Measurements from ENCODE around the gene AADAT. TPM values are rescaled to one million over a fixed set of nuclear protein-coding genes. Genes with fewer than 3 reads are reported as not detected.

The AADAT gene
- total RNA-seq, 2 experiments from 2014 or later: not detected

GRCh38 chr4:170033999-170034398 lies 55.8 kb downstream of the AADAT start:
- Histone ChIP-seq H3K27ac (ENCODE audit: low read depth, low read length, poor library complexity, severe bottlenecking) (no peak overlapping the region), H2AFZ (ENCODE audit: low read length) (no peak overlapping the region), H3K4me2 (ENCODE audit: low read length) (no peak overlapping the region), H3K36me3 (ENCODE audit: insufficient read depth, low read length) (no peaks in the 10 kb centered on the region), H3K79me2 (ENCODE audit: insufficient read depth, low read depth, low read length) (no peaks in the 10 kb centered on the region), H3K9me3 (ENCODE audit: low read length) (no peaks in the 10 kb centered on the region), H3K4me1 (ENCODE audit: insufficient read depth, low read length, poor library complexity, severe bottlenecking) (no peaks in the 10 kb centered on the region), H3K4me3 (ENCODE audit: low read depth, low read length, poor library complexity, severe bottlenecking) (no peak overlapping the region), H3K9me2 (ENCODE audit: insufficient read depth, low read length) (no peaks in the 10 kb centered on the region), H4K20me1 (ENCODE audit: insufficient read depth, low read length) (no peaks in the 10 kb centered on the region)
- no peak for TF ChIP-seq EZH2phosphoT487 (IDR thresholded peaks at IDR 0.05; ENCODE audit: borderline replicate concordance, low read depth, low read length)
- TF ChIP-seq, protein P1, sequence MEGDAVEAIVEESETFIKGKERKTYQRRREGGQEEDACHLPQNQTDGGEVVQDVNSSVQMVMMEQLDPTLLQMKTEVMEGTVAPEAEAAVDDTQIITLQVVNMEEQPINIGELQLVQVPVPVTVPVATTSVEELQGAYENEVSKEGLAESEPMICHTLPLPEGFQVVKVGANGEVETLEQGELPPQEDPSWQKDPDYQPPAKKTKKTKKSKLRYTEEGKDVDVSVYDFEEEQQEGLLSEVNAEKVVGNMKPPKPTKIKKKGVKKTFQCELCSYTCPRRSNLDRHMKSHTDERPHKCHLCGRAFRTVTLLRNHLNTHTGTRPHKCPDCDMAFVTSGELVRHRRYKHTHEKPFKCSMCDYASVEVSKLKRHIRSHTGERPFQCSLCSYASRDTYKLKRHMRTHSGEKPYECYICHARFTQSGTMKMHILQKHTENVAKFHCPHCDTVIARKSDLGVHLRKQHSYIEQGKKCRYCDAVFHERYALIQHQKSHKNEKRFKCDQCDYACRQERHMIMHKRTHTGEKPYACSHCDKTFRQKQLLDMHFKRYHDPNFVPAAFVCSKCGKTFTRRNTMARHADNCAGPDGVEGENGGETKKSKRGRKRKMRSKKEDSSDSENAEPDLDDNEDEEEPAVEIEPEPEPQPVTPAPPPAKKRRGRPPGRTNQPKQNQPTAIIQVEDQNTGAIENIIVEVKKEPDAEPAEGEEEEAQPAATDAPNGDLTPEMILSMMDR (conservative IDR thresholded peaks at IDR 0.05; ENCODE audit: low read length): no peak
- intact Hi-C loops (cut with micrococcal nuclease; ENCODE audit: unreplicated experiment): no loop called here
- CTCF ChIA-PET (ENCODE audit: unreplicated experiment): no interaction called here
- POLR2A ChIA-PET: interaction anchor here (0.7 kb wide), 1 partner anchor 9 kb away, joined by 3 read pairs; no protein-coding TSS in a partner anchor
- no peak for DNase-seq (ENCODE audit: low spot score)
- no TSS peak for BruUV-seq (replicated peaks)

DNA sequence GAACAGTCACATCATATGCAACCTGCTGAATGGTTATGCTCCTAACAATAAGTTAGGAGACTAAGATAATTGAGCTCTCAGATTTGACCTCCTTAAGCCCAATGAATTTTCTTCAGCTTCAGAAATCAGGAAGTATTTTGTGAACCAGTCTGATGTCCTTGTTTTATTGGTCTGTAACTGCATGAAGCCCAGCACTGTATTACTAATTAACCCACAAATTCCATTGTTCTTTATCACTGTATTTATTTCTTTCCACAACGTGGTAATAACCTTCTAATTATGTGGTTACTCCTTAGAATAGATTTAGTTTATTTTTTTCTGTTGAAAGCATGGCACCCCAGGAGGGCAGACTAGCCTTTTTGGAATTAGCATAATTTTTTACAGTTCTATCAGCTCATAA lies 59.6 kb downstream of the AADAT start:
- POLR2A ChIA-PET: no interaction called here
- CTCF ChIA-PET (ENCODE audit: unreplicated experiment): no interaction called here
- H4K20me1 ChIP-seq (ENCODE audit: insufficient read depth, low read length): no peaks in the 10 kb centered on the region
- H2AFZ ChIP-seq (ENCODE audit: low read length): no peak overlapping the region
- DNase-seq (ENCODE audit: low spot score): no peak
- H3K4me1 ChIP-seq (ENCODE audit: insufficient read depth, low read length, poor library complexity, severe bottlenecking): no peaks in the 10 kb centered on the region
- H3K9me2 ChIP-seq (ENCODE audit: insufficient read depth, low read length): no peaks in the 10 kb centered on the region
- no peaks in the 10 kb centered on the region for H3K9me3 ChIP-seq (ENCODE audit: low read length)
- no peak overlapping the region for H3K4me2 ChIP-seq (ENCODE audit: low read length)
- TF ChIP-seq, protein P1 (conservative IDR thresholded peaks at IDR 0.05; ENCODE audit: low read length): no peak
- no peak for TF ChIP-seq EZH2phosphoT487 (IDR thresholded peaks at IDR 0.05; ENCODE audit: borderline replicate concordance, low read depth, low read length)
- no peak overlapping the region for H3K4me3 ChIP-seq (ENCODE audit: low read depth, low read length, poor library complexity, severe bottlenecking)
- intact Hi-C loops (cut with micrococcal nuclease; ENCODE audit: unreplicated experiment): no loop called here
- no peaks in the 10 kb centered on the region for H3K79me2 ChIP-seq (ENCODE audit: insufficient read depth, low read depth, low read length)
- H3K27ac ChIP-seq (ENCODE audit: low read depth, low read length, poor library complexity, severe bottlenecking): no peak overlapping the region
- no peaks in the 10 kb centered on the region for H3K36me3 ChIP-seq (ENCODE audit: insufficient read depth, low read length)
- BruUV-seq (replicated peaks): no TSS peak

DNA sequence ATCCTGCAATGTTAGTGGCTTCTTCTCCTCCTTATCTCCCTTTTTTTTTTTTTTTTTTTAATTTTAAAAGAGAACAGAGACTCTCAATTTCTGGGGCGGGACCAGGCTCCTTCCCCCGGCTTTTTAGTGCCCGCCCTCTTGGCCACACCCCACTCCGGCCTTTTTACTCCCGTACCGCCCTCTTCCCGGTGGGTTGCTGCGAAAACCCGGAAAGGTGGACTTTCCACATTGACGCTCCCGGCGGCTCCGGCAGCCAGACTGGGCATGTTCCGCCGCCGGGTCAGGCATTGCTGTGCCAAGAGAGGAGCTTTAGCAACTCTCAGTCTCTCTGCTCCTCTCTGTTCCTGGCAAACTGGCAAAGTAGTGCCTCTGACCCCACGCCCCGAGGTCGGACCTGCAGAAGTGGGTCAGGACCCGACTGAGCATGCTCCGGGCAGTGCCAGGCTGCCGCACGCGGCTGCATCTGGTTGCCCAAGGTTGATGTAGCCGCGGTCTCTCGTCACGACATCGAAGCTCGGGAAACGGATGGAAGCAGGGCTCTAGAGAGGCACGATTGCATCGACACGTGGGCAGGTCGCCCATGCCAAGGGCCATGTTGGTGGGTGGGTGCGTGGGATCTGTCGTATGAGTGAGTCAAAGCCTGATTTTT lies 62.5 kb downstream of the AADAT start:
- H3K4me1 ChIP-seq (ENCODE audit: insufficient read depth, low read length, poor library complexity, severe bottlenecking): no peaks in the 10 kb centered on the region
- no peaks in the 10 kb centered on the region for H4K20me1 ChIP-seq (ENCODE audit: insufficient read depth, low read length)
- peak overlapping the region; percentile 41 for H3K4me2 ChIP-seq (ENCODE audit: low read length)
- TF ChIP-seq, protein P1 (conservative IDR thresholded peaks at IDR 0.05; ENCODE audit: low read length): no peak
- no peak for TF ChIP-seq EZH2phosphoT487 (IDR thresholded peaks at IDR 0.05; ENCODE audit: borderline replicate concordance, low read depth, low read length)
- no peaks in the 10 kb centered on the region for H3K36me3 ChIP-seq (ENCODE audit: insufficient read depth, low read length)
- peak overlapping the region; percentile 32 for H3K4me3 ChIP-seq (ENCODE audit: low read depth, low read length, poor library complexity, severe bottlenecking)
- H3K9me3 ChIP-seq (ENCODE audit: low read length): no peaks in the 10 kb centered on the region
- BruUV-seq (replicated peaks): no TSS peak
- intact Hi-C loops (cut with micrococcal nuclease; ENCODE audit: unreplicated experiment): no loop called here
- no peaks in the 10 kb centered on the region for H3K9me2 ChIP-seq (ENCODE audit: insufficient read depth, low read length)
- no peak overlapping the region for H3K27ac ChIP-seq (ENCODE audit: low read depth, low read length, poor library complexity, severe bottlenecking)
- CTCF ChIA-PET (ENCODE audit: unreplicated experiment): no interaction called here
- H2AFZ ChIP-seq (ENCODE audit: low read length): peak overlapping the region; percentile 31; the same call in 1 of the 2 replicates
- H3K79me2 ChIP-seq (ENCODE audit: insufficient read depth, low read depth, low read length): no peaks in the 10 kb centered on the region
- POLR2A ChIA-PET: interaction anchor here (0.7 kb wide), 1 partner anchor 183 kb away, joined by 4 read pairs; no protein-coding TSS in a partner anchor
- peak; percentile 62 for DNase-seq (ENCODE audit: low spot score)
